ENCODE results near the gene NMUR2. TPM values are rescaled to one million over a fixed set of nuclear protein-coding genes. Genes with fewer than 3 reads are reported as not detected.

Gene NMUR2
- total and polyA plus RNA-seq, 2 donors (not counting 3 experiments of a cell fraction or from before 2014, with no cell fraction given) = not detected

GRCh38 chr5:152439791-152440190 lies 34.7 kb upstream of the NMUR2 start:
- no peaks in the 10 kb centered on the region for H3K36me3 ChIP-seq (ENCODE audit: control insufficient read depth in 2 of 2, extremely low read depth in 1 of 2, insufficient read depth in 2 of 2, low read length in 2 of 2)
- intact Hi-C loops (cut with micrococcal nuclease) = no loop called here
- dilution Hi-C loops (cut with MboI; ENCODE audit: extremely low pct_ligation_motif_present, low sequenced_read_pairs) = no loop called here
- no peaks in the 10 kb centered on the region for H3K9me3 ChIP-seq (replicated peaks; ENCODE audit: control insufficient read depth, insufficient read depth, low read length)
- no peak overlapping the region for H3K9ac ChIP-seq (replicated peaks; ENCODE audit: extremely low read depth, insufficient read depth, low read length)
- H3K27ac ChIP-seq (ENCODE audit: insufficient read depth, low read depth, low read length) = no peak overlapping the region
- ChIA-PET POLR2A (no interaction called here), CTCF (no interaction called here)
- no peaks in the 10 kb centered on the region for H3K4me1 ChIP-seq (ENCODE audit: control insufficient read depth, extremely low read depth, insufficient read depth, low read length)
- no peak overlapping the region for H2AFZ ChIP-seq (ENCODE audit: low read depth, low read length)
- H3K9me1 ChIP-seq (replicated peaks; ENCODE audit: control insufficient read depth, extremely low read depth, insufficient read depth, low read length) = no peaks in the 10 kb centered on the region
- H3K27me3 ChIP-seq (ENCODE audit: control insufficient read depth in 2 of 2, insufficient read depth in 2 of 2, low read length in 2 of 2) = no peaks in the 10 kb centered on the region
- H3K4me3 ChIP-seq (replicated peaks in 1 of 3; ENCODE audit: insufficient read depth in 1 of 3, low read depth in 1 of 3, low read length in 3 of 3) = no peak overlapping the region
- H3K79me2 ChIP-seq (ENCODE audit: control insufficient read depth, insufficient read depth, low read length) = no peaks in the 10 kb centered on the region
- no peaks in the 10 kb centered on the region for H4K20me1 ChIP-seq (replicated peaks; ENCODE audit: control insufficient read depth, extremely low read depth, insufficient read depth, low read length)
- no TSS peak for BruUV-seq (replicated peaks)
- FAIRE-seq (no peak), DNase-seq (ENCODE audit: low read depth, low spot score) (no peak)
- H3K4me2 ChIP-seq (ENCODE audit: insufficient read depth, low read length) = no peak overlapping the region
- TF ChIP-seq POLR2A (IDR thresholded peaks at IDR 0.05; ENCODE audit: low read depth, low read length) = no peak
- no peak for TF ChIP-seq GATA2 (IDR thresholded peaks at IDR 0.05; ENCODE audit: insufficient read depth, insufficient read length, low read depth, low read length)
- TF ChIP-seq MYC (IDR thresholded peaks at IDR 0.05; ENCODE audit: low read depth, low read length) = no peak
- TF ChIP-seq, protein P1, sequence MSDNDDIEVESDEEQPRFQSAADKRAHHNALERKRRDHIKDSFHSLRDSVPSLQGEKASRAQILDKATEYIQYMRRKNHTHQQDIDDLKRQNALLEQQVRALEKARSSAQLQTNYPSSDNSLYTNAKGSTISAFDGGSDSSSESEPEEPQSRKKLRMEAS (IDR thresholded peaks at IDR 0.05; ENCODE audit: insufficient read depth, insufficient read length) = no peak
- TF ChIP-seq POLR2AphosphoS5 (IDR thresholded peaks at IDR 0.05; ENCODE audit: insufficient read depth, low read depth, low read length) = no peak

DNA sequence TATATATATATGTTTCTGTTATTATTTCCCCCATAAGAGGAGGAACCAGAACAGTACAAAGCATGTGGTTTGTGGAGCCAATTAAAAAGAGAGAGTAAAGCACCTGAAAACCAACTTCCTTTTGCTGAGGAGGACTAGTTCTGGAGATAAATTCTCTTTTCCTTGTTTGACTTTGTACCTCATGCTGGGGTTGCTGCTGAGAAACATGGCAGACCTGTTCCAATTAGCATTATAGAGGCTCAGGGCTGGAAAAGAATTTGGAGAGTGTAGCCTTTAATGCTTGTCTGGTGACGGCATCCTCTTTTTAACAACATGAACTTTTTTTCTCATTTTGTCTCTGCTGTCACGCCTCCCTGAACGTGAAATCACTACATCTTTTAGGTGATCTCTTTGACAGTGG lies 32.8 kb upstream of the NMUR2 start:
- BruUV-seq (replicated peaks) = no TSS peak
- no peaks in the 10 kb centered on the region for H3K79me2 ChIP-seq (ENCODE audit: control insufficient read depth, insufficient read depth, low read length)
- dilution Hi-C loops (cut with MboI; ENCODE audit: extremely low pct_ligation_motif_present, low sequenced_read_pairs) (no loop called here), intact Hi-C loops (cut with micrococcal nuclease) (no loop called here)
- no peaks in the 10 kb centered on the region for H3K9me3 ChIP-seq (replicated peaks; ENCODE audit: control insufficient read depth, insufficient read depth, low read length)
- no peak overlapping the region for H3K27ac ChIP-seq (ENCODE audit: insufficient read depth, low read depth, low read length)
- H3K36me3 ChIP-seq (ENCODE audit: control insufficient read depth in 2 of 2, extremely low read depth in 1 of 2, insufficient read depth in 2 of 2, low read length in 2 of 2) = no peaks in the 10 kb centered on the region
- DNase-seq (ENCODE audit: low read depth, low spot score) (no peak), FAIRE-seq (no peak)
- H3K9ac ChIP-seq (replicated peaks; ENCODE audit: extremely low read depth, insufficient read depth, low read length) = no peak overlapping the region
- POLR2A ChIA-PET = no interaction called here
- no peak overlapping the region for H3K4me2 ChIP-seq (ENCODE audit: insufficient read depth, low read length)
- TF ChIP-seq POLR2AphosphoS5 (IDR thresholded peaks at IDR 0.05; ENCODE audit: insufficient read depth, low read depth, low read length) (no peak), GATA2 (IDR thresholded peaks at IDR 0.05; ENCODE audit: insufficient read depth, insufficient read length, low read depth, low read length) (no peak), JUN (IDR thresholded peaks at IDR 0.05; ENCODE audit: borderline replicate concordance, insufficient read depth, insufficient read length, low read depth) (no peak), POLR2A (IDR thresholded peaks at IDR 0.05; ENCODE audit: low read depth, low read length) (no peak), EZH2 (IDR thresholded peaks at IDR 0.05; ENCODE audit: borderline replicate concordance, low read depth, low read length, severe bottlenecking) (no peak), FOS (IDR thresholded peaks at IDR 0.05; ENCODE audit: borderline replicate concordance, insufficient read depth, low read length) (no peak), MYC (IDR thresholded peaks at IDR 0.05; ENCODE audit: low read depth, low read length) (no peak)
- TF ChIP-seq, protein P1 (IDR thresholded peaks at IDR 0.05; ENCODE audit: insufficient read depth, insufficient read length) = no peak
- TF ChIP-seq, protein P2, sequence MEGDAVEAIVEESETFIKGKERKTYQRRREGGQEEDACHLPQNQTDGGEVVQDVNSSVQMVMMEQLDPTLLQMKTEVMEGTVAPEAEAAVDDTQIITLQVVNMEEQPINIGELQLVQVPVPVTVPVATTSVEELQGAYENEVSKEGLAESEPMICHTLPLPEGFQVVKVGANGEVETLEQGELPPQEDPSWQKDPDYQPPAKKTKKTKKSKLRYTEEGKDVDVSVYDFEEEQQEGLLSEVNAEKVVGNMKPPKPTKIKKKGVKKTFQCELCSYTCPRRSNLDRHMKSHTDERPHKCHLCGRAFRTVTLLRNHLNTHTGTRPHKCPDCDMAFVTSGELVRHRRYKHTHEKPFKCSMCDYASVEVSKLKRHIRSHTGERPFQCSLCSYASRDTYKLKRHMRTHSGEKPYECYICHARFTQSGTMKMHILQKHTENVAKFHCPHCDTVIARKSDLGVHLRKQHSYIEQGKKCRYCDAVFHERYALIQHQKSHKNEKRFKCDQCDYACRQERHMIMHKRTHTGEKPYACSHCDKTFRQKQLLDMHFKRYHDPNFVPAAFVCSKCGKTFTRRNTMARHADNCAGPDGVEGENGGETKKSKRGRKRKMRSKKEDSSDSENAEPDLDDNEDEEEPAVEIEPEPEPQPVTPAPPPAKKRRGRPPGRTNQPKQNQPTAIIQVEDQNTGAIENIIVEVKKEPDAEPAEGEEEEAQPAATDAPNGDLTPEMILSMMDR (IDR thresholded peaks at IDR 0.05; ENCODE audit: extremely low read depth in 1 of 2, insufficient read depth in 1 of 2, low read depth in 1 of 2, low read length in 2 of 2) = no peak
- H2AFZ ChIP-seq (ENCODE audit: low read depth, low read length) = no peak overlapping the region
- H4K20me1 ChIP-seq (replicated peaks; ENCODE audit: control insufficient read depth, extremely low read depth, insufficient read depth, low read length) = no peaks in the 10 kb centered on the region
- H3K27me3 ChIP-seq (ENCODE audit: control insufficient read depth in 2 of 2, insufficient read depth in 2 of 2, low read length in 2 of 2) = no peaks in the 10 kb centered on the region
- no peak overlapping the region for H3K4me3 ChIP-seq (replicated peaks in 1 of 3; ENCODE audit: insufficient read depth in 1 of 3, low read depth in 1 of 3, low read length in 3 of 3)
- H3K4me1 ChIP-seq (ENCODE audit: control insufficient read depth, extremely low read depth, insufficient read depth, low read length) = no peaks in the 10 kb centered on the region
- CTCF ChIA-PET = no interaction called here
- no peaks in the 10 kb centered on the region for H3K9me1 ChIP-seq (replicated peaks; ENCODE audit: control insufficient read depth, extremely low read depth, insufficient read depth, low read length)

Measured in endothelial cell of umbilical vein (primary cell).